ENCODE data around the gene SYP.

GRCh38 chrX:49188468-49189076, 11.4 kb downstream of the SYP start:
- TF ChIP-seq, protein P1, sequence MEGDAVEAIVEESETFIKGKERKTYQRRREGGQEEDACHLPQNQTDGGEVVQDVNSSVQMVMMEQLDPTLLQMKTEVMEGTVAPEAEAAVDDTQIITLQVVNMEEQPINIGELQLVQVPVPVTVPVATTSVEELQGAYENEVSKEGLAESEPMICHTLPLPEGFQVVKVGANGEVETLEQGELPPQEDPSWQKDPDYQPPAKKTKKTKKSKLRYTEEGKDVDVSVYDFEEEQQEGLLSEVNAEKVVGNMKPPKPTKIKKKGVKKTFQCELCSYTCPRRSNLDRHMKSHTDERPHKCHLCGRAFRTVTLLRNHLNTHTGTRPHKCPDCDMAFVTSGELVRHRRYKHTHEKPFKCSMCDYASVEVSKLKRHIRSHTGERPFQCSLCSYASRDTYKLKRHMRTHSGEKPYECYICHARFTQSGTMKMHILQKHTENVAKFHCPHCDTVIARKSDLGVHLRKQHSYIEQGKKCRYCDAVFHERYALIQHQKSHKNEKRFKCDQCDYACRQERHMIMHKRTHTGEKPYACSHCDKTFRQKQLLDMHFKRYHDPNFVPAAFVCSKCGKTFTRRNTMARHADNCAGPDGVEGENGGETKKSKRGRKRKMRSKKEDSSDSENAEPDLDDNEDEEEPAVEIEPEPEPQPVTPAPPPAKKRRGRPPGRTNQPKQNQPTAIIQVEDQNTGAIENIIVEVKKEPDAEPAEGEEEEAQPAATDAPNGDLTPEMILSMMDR (conservative IDR thresholded peaks at IDR 0.05; ENCODE audit: low read length) = no peak
- TF ChIP-seq EZH2phosphoT487 (IDR thresholded peaks at IDR 0.05; ENCODE audit: borderline replicate concordance, low read depth, low read length) = no peak

Data from OCI-LY7 (cell line).